HG02763 (cell line): ENCODE data around the gene SLC38A10.

Experiments
- ATAC-seq: cut with Tn5 transposase; IDR thresholded peaks from one replicate; pipeline ENCODE4 v1.9.1; 2021; ENCODE audit warnings: mild to moderate bottlenecking, moderate library complexity; ENCODE audit not compliant: unreplicated experiment

Gene SLC38A10

DNA sequence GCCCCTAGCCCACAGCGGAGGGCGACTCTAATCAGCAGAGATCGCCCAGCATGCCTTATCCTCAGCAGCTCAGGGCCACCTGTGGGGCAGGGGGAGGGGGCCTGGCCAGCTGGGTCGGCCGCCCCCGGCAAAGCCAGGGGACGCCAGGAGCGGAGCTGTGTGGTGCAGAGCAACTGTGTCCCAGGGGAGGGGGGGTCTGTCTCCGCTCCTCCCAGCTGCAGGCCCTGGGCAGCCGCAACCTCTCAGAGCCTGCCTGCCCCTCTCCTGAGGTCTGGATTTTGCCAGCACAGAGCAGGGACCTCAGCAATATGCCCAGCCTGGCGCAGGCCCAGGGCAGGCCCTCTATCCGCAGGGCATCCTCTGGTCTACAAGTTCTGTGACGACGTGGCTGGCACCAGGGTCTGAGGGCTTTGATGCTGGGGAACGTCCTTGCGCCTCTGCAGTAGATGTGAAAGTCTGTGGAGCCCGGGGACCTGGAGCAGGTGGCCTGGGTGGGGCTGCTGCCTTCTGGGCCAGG, 36.5 kb upstream of the SLC38A10 start:
- ATAC-seq, result no peak

DNA sequence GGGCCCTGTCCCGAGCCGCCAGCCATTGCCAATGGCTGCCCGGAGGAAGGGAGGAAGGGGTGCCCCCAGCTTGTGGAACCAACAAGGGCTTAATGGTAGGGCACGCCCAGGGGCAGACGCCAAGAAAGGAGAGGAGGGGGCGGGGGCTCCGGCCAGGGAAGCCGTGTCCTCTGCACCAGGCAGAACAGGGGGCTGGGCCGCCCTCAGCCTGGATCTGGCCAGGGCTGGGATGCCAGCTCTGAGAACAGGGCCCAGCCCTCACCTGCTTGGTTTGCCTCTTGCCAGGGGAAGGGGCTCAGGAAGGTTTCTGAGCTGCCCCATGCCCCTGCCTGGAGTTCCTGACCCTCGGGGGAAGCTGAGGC, 35.8 kb upstream of the SLC38A10 start:
- no peak for ATAC-seq

DNA sequence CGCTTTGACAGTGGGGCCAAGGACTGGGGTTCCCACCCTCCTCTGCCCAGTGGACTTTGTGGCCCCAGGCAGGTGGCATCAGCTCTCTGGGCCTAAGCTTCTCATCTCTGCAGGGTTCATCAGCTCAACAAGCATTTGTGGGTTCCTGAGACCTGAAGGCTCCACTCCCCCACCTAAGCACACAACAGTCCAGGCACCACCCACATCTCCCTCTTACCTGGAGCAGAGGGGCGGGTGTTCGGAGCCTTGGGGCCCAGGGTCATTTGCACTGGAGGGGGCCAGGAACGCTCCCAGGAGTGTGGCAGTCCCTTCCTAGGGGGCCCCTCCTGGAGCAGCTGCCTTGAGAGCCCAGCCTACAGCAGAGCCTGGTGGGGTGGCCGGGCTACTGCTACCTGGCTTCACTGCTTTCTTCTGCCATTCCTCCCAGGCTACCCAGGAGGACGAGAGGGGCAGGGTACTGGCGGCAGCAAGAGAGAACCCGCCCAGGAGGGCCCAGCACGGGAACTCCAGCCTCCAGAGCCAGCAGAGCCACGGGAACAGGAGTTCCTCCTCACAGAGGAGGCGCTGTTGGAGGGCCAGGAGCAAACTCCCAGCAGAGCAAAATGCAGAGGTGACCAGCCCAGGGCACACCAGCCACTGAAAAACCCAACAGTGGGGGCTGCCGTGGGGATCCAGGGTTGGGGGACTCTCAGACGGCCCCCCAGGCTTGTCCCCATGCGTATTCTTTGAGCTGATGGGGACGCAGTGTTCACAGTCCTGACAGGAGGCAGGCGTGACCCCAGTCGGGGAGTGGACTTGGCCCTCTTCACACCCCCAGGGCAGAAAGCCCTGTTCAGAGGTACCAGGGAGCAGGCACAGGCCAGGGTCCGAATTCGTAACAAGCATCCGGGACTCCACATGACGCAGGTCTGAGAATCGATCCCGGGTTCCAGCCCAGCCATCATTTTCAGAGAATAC, 35.1 kb upstream of the SLC38A10 start:
- ATAC-seq, result no peak

DNA sequence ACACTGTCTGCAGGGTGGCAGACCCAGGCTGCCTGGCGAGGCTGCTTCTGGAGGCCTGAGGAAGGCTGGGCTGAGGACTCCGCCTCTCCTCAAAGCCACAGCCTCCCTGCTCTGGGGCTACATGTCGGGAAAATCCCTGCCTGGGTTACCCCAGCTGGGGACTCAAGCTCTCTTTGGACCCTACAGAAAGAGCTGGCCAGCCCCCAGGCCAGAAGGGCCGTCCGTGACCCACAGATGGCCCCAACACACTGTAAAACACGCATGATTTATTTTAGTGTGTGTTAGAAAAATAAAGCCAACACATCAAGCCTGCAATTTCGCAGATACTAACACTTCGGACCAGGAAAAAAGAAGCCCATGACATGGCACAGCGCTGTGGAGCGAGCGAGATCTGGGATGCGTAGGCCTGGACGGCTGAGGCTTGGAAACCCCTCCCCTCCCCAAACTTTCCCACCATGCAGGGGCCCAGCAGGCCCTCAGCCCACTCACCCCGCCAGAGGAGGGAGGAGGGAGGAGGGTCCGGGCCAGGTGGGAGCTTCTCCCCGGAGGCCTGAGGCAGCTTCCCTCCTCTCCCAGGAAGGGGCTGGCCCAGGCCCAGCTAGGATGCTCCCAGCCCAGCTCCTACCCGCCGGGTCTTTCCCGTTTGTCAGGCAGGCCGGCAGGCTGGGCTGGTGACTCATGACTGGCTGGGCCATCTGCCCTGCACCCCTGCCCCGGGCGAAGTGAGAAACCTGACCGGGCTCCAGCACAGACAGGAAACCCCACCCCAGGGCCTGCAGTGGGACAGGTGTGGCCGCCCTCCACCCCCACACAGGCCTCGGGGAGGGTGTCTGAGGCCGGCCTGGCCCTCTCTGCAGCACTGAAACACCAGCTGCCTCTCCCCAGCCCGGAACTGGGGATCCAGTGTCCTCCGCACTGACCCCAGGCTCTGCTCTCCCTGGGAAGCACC, 34.1 kb upstream of the SLC38A10 start:
- no peak for ATAC-seq

DNA sequence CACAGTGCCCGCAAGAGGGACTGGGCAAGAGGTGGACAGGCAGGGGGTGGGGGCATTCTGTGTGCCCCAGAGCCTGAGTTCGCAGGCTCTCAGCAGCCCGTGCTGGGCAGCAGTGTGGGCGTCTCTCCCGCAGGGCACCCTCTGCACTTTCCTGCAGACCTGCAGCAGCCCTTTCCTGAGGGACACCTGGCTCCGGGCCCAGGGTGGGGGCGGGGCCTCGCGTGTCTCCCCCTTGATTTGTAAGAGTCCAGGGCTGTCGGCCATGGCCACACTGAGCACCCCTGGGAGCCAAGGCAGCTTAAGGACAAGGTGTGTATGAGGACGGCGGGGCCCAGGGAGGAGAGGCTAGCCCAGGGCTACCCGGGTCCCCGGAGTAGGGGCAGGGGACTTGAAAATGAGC, 33.4 kb upstream of the SLC38A10 start:
- no peak for ATAC-seq

DNA sequence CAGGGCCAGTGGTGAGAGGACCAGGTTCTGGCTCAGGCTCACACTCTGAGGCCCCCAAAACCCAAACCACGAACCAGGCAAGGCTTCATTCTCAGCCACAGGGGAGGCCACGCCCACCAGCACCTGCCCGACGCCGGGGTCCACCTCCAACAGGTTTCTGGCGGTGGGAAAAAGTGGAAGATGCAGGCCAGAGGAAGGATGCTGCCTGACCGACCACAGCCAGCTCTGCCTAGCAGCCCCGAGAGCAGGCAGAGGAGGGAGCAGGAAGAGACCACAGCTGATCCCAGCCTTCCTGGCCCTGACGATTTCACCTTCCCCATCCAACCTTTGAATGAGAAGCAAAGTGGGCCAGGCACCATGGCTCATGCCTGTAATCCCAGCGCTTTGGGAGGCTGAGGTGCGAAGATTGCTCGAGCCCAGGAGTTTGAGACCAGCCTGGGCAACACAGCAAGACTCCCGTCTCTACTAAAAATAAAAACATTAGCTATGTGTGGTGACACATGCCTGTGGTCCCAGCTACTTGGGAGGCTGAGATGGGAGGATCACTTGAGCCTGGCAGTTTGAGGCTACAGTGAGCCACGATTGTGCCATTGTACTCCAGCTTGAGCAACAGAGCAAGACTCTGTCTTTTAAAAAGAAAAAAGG, 30.7 kb upstream of the SLC38A10 start:
- ATAC-seq, result no peak

DNA sequence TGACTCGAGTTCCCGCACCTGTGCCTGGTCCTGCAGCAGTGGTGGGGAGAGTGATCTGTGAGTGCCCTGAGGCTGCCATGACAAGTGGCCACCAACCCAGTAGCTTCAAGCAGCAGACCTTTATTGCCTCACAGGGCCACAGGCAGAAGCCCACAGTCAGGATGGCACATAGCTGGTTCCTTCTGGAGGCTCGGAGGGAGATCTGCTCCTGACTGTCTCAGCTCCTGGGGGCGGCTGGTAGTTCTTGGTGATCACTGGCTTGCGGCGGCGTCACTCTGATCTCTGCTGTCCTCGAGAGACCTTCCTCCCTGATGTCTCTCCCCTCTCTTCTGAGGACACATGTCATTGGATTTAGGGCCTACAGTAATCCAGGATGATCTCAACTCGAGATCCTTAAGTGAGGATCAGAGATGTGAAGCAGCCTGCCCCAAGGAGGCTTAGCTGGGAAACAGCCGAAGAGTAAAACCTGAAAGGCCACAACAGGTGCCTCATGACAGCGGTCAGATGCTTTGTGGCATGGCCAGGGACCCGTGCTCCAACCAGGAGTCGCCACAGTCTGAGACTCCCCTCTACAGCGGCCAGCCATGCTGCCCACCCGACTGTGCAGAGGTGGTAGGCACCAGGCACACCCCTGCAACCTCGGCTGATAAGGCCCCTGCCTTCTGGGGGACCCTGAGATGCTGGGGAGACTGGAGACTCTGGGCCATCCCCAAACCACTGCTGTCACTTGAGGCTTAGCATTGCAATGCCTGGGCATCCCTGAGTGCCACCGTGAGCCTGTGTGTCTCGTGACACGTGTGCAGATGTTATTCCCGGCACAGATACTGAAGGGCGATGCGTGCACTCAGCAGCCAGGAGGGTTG, 30.0 kb upstream of the SLC38A10 start:
- ATAC-seq, result no peak

DNA sequence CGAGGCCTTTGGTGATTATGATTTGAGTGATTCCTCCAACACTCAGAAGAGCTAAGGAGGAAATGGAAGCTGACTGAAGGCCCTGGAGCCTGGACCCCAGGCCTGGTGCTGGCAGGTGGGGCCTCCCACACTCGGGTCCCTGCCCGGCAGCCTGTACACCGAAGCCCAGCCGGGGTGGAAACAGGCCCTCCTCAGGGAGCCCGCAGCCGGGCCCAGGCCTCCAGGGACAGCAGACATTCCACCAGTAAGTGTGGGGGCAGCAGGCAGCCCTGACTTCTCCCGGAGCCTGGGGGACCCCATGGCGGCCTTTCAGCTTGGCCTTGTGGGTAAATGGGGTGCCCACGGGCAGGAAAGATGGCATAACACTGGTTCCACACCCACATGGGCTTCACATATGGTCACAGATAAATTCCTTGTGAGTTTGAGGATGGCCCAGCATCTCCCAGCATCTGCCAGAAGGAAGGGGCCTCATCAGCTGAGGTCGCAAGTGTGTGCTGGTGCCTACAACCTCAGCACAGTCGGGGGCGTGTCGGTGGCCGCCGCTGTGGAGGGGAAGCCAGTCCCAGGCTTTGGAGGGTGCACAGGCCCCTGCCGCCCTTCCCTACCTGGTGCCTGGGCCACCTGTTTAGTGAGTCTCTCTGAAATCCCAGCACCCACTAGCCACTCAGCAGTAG, 29.2 kb upstream of the SLC38A10 start:
- no peak for ATAC-seq

DNA sequence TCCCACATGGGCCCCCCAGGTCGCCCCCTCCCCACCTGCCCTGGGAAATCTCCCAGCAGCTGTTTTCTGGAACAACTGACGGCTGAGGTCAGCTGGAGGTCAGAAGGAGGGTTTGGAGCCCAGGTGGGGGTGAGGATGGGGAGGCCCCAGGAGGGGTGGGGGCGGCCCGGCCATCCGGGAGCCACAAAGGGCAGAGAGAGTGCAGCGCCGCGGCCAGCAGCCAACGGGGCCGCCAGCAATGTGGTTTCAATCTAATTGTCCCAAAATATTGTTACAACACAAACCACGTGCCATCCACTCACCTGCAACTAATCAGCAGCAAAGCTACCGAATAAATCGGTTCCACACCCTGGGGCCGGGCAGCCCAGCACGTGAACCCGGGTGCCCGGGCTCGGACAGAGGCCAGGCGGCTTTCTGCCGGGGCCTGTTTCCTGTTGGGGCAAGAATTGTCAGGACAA, 28.3 kb upstream of the SLC38A10 start:
- no peak for ATAC-seq

DNA sequence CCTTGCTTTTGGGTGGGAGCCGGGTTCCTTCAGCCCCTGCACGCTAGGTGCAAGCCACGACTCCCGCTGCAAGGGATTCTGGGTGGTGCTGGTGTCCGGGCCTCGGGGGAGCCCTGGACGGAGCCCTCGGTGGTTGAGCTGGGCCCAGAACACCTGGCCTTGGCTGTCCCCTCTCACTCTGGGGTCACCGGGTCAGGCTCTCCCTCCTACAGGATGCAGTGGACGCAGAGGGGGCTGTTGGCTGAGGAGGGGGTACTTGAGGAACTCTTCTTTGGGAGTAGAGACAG, 27.9 kb upstream of the SLC38A10 start:
- no peak for ATAC-seq

DNA sequence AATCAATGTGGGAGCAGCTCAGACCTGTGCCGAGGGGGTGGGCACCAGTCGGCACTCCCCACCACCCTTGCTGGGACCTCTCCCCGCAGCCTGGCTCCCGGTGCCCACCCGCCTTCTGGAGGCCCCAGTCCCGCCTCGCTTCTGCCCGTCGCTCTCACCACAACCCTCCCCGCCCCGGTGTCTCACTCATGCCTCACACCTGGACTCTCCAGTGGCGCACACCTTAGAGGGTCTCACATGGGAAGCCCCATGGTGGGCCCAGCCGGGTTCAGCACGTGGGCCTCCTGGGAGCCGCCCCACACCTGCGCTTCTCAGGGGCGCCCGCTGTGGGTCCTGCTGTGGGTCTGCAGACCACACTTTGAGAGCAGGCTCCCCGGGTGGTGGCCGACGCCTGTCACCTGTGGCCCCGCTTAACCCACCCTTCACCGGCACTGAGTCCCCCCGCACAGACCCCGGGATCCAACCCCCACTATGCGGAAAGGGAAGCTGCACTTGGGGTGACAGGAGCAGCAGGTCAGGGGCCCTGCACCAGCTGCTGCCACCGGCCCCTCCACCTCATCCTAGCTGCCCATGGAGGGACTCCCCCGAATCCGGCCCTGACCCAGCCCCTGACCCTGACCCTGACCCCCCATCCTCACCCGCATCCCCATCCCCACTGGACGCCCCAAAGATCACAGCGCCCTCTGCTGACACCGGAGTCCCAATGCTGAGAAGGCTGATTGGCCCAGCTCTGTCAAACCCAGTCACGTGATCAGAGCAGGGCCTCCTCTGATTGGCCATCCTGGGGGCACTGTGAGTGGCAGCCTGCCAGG, 27.4 kb upstream of the SLC38A10 start:
- ATAC-seq, result no peak

DNA sequence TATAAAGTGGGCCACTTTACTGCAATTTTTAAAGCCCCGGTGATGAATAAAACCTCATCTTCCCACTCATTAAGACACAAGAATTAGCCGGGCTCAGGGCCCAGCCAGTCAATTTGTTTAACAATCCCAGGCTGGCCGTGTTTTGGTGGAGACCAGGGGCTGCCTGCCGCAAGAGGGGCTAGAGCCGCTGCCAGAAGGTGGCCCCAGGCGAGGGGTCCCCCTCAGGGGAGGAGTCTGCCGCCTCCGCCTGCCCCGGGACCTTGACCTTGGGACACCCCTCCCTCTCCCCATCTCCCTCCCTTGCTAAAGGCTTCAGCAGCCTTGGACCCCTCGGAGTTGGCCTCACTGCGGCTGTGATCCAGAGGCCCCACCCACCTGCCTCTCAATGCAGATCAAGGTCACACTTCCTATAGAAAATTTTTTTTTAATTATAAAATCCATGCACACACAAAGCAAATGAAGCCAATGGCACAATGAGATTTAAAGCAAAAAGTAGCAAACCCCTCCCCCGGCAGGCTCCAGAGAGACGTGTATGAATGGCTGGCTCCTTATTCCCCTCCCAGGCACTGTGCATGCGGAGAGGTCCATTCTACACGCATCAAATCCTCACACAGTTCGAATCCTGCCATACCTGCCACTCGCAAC, 23.0 kb upstream of the SLC38A10 start:
- ATAC-seq, result no peak

DNA sequence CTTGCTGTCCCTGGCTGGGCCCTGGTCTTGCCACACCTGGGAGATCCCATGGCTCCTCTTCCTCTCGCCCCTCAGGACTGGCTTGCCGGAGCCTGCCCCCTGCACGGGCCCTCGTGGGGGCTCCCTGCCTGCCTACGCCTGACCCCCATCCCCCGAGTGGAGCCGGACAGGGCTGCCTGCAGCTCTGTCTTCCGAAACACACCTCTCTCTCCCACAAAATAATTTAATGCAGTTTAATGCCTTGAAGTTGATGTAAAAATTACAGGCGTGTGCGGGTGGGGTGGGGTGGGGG, 22.4 kb upstream of the SLC38A10 start:
- no peak for ATAC-seq

DNA sequence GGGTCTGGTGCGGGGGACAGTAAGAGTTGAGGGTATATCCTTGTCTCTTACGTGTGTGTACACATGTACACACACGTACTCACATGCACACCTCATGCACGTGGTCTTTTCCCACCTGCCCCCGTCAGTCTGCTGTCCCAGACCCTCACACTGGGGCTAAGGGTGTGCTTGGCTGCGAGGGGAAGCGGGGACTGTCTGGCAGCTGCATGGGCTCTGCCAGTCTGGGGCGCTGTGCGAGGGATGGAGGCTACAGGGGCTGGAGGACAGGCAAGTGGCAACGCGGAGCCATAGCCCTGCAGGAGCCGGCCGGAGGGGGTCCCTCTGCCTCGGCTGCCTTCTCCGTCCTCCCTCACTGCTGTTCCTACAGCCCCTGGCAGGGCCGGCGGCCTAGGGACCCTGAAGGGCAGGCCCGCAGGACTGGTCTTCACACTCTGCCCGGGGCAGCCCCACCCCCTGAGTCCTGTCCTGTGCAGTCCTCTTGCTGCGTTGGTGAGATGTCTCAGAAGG, 20.8 kb upstream of the SLC38A10 start:
- no peak for ATAC-seq

DNA sequence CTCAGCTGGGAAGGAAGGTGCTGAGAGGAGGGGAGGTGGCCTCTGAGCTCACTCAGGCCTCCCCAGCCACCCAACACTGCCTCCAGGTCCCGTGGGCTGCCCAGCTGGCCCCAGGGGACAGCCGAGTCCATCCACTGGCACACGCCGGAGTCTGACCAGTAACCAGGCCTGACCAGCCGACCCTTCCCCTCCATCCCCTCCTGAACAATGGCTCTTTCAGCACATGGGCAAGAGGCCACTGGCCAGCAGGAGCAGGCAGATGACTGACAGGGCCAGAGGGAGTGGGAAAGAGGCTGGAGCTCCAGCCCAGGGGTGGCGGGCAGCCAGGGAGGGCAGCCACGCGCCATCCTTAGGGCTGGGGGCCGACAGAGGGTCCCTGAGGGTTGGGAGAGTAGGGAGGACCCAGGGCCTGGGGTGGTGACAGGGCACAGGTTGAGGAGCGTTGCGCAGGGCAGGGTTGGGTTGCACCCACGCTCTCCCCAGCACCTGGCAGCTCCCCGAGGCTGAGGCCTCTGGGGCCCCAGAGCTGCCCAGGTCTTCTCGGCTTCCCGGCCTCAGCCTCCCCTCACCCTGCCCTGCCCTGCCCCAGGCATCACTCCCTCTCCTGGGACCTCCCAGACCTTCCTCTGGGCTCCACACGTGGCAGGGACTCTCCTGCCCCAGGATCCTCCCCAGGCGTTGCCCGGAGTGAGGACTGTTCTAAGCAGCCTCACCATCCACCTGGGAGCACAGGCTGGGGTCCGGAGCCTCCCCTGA, 20.2 kb upstream of the SLC38A10 start:
- no peak for ATAC-seq

DNA sequence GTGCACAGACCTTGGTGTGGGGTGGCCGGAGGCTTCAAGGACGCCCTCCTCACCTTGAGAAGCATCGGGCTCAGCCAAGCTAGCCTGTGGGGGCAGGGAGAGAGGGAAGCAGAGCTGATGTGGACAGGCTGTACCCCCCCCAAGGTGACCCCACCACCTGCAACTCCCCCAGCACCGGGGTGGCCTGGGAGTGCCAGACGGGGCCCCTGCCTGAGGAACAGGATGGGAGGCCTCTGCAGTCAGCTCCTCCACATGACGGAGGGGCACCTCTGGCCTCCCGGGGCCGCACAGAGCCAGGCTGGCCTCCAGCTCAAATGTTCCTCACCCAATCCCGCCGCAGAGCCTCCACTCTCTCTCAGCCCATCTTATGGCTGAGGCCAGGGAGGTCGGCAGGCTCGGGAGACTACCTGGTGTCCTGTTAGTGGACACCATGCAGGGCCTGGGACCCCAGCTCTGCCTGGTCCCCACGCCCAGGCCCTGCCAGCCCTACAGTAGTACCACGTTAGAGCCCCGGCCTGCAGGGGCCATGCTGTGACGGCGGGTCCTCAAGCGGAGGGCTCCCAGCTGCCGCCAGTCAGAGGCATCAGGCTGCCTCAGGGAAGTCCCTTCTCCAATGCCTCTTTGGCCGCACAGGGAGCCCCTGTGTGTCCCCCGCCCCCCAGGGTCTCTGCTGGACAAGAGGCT, 19.4 kb upstream of the SLC38A10 start:
- ATAC-seq, result no peak

DNA sequence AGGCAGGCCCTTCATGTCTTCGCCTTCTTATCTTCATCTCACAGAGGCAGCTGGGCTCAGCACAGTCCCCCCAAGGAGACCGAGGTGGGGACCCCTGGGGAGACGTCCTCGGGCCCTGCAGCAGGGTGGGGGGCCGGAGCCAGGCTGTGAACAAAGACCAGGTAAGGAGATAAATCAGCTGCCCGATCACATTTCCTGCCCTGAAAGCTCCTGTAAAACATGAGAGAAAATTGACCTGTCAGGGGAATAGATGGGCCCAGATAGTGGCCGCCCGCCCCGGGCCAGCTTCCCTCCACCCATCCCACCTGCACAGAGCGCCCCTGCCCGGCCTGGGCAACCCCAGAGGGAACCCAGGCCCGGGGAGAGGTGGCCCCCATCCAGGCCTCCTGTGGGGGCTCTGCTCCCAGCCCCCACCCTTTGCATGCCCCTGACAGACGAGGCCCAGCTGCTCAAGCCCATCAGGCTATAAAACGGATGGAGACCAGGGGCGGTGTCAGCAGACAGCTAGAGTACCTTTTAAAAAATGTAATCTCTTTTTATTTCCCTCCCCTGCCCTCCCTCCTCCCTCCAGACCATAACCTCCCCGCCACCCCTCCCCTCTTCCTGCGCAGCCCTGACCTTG, 18.8 kb upstream of the SLC38A10 start:
- ATAC-seq, result no peak
